ENCODE data around the gene TSPAN9. TPM values are rescaled to one million over a fixed set of nuclear protein-coding genes. Genes with fewer than 3 reads are reported as not detected.

The TSPAN9 gene
- polyA plus RNA-seq, 3 donors = 10.5 to 29.7 (median 25.6) TPM

GRCh38 chr12:3311491-3312103 is 234.4 kb downstream of the TSPAN9 start:
- H3K27ac ChIP-seq (ENCODE audit: low read depth, low read length) = no peak overlapping the region
- 83 to 89% (median 87%) methylated on average over 14 of the region's 14 CpGs for WGBS, 3 donors

GRCh38 chr12:3313066-3313465 is 235.9 kb downstream of the TSPAN9 start:
- 70 to 90% (median 79%) methylated on average over 13 of the region's 13 CpGs for WGBS, 3 donors
- no peak overlapping the region for H3K27ac ChIP-seq (ENCODE audit: low read depth, low read length)

DNA sequence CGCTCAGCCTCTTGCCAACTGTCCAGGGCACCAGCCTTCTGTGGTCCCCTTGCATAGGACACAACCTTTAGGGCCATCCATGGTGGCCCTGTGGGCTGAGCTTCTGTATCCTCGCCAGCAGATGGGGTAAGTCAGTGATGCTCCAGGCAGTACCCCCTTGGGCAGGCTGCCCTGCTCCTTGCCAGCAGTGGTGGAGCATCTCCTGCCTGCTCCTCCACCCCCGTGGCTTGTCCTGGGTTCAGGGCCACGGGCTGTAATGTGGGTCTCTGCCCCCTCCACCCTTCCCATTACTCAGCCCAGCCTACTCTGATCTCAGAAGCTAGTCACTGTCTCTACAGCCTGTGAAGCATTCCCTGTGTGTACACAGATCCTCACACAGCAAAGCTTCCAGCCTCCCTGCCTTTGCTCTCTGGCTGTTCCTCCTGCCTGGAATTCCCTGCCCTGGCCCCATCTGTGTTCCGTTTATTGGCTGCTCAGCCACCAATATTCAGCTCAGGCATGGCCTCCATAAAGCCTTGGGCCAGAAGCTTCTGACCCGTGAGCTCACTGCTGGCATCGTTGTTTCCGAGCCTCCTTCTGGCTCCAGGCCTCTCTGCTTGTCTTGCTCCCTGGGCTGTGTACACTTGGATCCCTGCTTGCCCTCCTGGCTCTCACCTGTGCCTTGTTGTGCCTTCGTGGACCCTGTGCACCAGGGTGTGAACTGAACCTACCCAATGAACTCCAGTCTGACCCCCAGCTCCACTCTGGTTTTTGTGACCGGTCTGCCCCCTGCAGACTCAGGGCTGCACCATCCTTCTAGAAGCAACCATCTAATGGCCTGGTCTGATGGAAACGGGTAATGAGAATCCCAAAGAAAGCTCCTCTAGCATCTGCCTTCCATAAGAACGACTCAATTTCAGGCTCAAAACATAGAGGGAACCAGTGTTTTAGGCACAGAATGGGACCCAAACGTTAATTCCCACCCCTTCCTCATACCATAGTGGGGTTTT is 236.8 kb downstream of the TSPAN9 start:
- H3K27ac ChIP-seq (ENCODE audit: low read depth, low read length) = no peak overlapping the region
- WGBS, 3 donors = 57 to 78% (median 58%) methylated on average over 12 to 13 of the region's 13 CpGs

DNA sequence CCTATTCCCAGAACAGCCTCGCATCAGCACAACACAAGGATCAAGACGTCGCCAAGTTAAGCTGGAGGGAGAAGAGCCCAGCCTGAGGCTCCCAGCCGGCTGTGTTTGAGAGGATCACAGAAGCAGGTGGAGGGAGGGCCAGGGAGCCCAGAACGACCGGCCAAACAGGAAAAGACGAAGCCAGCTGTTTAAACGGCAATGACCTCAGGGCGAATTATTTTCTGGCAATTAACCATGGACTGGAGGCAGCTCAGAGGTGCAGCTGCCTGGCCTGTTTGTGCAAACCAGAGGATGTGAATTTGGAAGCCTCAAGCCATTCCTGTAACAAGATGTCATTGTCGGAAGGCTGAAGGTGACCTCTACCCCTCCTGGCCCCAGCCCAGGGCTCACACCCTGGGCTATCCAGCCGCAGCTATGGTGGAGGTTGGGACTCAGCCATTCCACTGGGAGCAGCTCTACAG is 238.1 kb downstream of the TSPAN9 start:
- no peak overlapping the region for H3K27ac ChIP-seq (ENCODE audit: low read depth, low read length)
- 7 to 30% (median 18%) methylated on average over 11 of the region's 11 CpGs for WGBS, 3 donors

- no peak overlapping the region for H3K27ac ChIP-seq (ENCODE audit: low read depth, low read length)
- 91 to 96% (median 93%) methylated on average over 12 of the region's 12 CpGs for WGBS, 3 donors
Measured at GRCh38 chr12:3316776-3317480, 239.7 kb downstream of the TSPAN9 start.

DNA sequence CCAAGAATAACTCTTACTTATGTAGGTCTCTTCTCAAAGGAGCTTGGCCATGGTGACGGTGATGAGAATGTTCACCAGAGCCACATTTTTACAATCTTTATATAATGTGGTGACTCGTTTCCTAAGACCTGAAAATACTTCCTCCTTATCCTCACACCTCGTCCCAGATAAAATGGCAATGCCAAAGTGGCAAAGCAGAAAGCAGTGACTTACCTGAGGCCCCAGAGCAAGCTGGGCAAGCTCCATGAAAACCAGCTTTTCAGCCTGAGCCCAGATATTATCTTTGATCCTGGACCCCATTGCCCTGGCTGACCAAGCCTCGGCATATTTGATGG is 240.3 kb downstream of the TSPAN9 start:
- no peak overlapping the region for H3K27ac ChIP-seq (ENCODE audit: low read depth, low read length)
- WGBS, 3 donors = 68 to 91% (median 71%) methylated on average over 4 of the region's 4 CpGs

DNA sequence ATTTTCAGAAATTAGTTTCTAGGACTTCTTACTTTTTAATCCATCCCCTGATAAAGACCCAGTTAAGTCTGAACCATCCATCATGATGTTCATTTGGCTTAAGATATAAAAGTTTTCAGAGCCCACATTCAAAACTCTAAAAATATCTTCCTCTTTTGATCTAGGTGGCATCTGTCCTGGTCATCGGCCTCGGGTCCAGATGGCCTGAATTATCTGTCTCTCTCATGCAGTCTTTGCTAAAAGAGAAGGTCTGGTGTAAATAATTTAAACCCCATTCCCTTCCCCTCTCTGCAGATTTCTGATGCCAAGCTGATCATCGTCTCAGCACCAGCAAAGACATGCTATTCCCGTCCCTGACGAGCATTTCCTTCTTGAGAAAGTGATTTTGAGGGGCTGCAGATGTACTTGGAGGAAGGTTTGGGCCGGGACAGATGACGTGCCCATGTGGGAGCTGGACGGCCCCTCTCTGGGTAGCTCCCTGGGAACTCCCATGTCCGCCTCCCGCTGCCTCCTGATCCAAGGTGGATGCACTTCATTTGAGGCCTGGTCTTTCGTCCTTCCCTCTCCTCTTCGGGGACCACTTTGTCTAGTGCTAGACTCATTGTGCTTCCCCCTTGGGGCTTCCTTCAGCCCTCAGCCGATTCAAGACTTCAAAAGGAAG is 240.8 kb downstream of the TSPAN9 start:
- WGBS, 3 donors = 76 to 89% (median 78%) methylated on average over 12 to 13 of the region's 13 CpGs
- H3K27ac ChIP-seq (ENCODE audit: low read depth, low read length) = no peak overlapping the region

DNA sequence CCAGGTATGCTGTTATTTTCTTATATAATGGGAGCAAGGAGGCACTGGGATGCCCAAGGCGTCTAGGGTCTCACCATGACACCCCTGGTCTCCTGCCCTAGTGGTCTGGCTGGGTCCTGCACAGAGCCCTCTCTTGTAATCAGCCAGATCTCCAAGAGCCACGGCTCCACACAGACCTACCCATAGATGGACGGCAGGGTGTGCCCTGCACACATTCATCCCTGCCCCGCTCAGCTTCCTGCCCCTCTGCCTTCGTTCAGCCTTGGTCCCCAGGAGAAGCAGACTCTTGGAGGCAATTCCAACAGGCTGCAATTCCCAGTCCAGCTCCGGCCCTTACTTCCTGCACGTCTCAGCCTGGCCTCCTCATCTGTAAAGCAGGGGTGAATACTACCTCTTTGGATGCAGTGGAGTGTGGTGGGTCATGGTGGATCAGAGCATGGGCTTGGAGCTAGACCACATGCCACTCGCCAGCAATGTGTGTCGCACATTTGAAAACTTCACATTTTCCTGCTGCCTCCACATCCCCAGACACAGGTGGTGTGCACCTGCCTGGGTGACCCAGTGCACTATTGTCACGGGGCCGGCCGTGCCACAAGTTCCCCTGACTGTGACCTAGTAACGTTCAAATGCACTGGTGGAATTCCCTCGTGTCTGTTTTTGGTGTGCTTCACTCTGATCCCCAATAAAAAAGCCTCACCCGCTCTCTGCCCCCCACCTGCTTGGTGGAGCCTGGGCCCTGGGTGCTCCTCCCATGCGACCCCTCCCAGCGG is 242.7 kb downstream of the TSPAN9 start:
- 77 to 83% (median 78%) methylated on average over 17 of the region's 17 CpGs for WGBS, 3 donors
- no peak overlapping the region for H3K27ac ChIP-seq (ENCODE audit: low read depth, low read length)

DNA sequence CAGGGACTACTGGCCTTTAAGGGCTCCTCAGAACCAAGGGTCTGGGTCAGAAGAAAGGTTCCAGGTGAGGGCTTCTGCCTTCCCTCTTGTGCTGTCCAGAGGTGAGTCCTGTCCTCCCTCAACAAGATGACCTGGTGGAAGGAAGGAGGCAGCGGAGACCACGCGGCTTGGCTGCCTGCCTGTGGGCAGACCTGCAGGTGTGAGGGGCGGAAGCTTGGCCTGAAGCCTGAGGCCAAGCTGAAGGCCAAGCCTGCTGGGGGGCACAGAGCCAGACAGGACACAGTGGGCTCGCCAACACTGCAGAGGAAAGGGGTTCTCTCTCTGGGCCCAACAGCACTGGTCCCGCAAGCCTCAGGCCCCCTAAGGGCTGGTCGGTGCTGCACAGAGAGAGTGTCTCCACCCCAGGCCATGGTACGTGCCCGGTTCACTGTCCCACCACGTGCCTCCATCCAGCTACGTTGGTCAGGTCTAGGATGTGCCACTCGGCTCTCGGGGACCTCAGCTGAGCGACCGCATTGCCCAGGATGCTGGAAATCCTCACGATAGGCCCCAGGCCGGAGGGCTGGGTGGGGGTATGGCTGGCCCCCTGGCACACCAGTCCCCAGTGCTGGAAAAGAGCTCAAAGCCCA is 243.8 kb downstream of the TSPAN9 start:
- H3K27ac ChIP-seq (ENCODE audit: low read depth, low read length) = no peak overlapping the region
- 67 to 80% (median 74%) methylated on average over 17 of the region's 17 CpGs for WGBS, 3 donors

DNA sequence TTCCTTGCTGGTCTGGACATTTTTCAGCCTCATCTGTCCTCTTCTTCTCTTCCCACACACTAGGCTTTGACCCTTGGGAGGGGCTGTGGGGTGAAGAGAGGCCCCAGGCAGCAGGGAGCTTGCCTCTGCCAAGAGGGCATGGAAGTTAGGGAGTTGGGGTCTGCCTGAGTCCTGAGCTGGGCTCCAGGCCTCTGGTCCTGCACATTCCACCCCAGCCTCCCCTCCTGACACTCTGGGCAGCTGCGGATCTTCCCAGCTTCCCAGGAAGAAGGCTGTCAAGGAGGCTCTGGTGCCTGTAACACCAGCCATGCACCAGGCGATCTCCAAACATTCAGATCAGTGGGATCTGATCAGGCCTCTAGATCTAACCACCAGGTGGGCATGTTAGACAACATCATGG is 244.7 kb downstream of the TSPAN9 start:
- H3K27ac ChIP-seq (ENCODE audit: low read depth, low read length) = no peak overlapping the region
- 78 to 95% (median 94%) methylated on average over 2 of the region's 2 CpGs for WGBS, 3 donors

GRCh38 chr12:3323002-3323685 is 246.0 kb downstream of the TSPAN9 start:
- H3K27ac ChIP-seq (ENCODE audit: low read depth, low read length) = no peak overlapping the region
- 81 to 90% (median 85%) methylated on average over 12 of the region's 12 CpGs for WGBS, 3 donors

- no peak overlapping the region for H3K27ac ChIP-seq (ENCODE audit: low read depth, low read length)
Measured at GRCh38 chr12:3325736-3326135, 248.6 kb downstream of the TSPAN9 start.

GRCh38 chr12:3326156-3326849 is 249.1 kb downstream of the TSPAN9 start:
- H3K27ac ChIP-seq (ENCODE audit: low read depth, low read length) = no peak overlapping the region
- 74 to 87% (median 80%) methylated on average over 15 of the region's 15 CpGs for WGBS, 3 donors

GRCh38 chr12:3326850-3327780 is 249.9 kb downstream of the TSPAN9 start:
- no peak overlapping the region for H3K27ac ChIP-seq (ENCODE audit: low read depth, low read length)
- WGBS, 3 donors = 75 to 92% (median 86%) methylated on average over 17 of the region's 17 CpGs

GRCh38 chr12:3328081-3328480 is 250.9 kb downstream of the TSPAN9 start:
- 68 to 86% (median 83%) methylated on average over 4 of the region's 4 CpGs for WGBS, 3 donors
- H3K27ac ChIP-seq (ENCODE audit: low read depth, low read length) = no peak overlapping the region
